Heart left ventricle (tissue), 16 donors: ENCODE data around the gene RIN2. TPM values are rescaled to one million over a fixed set of nuclear protein-coding genes. Genes with fewer than 3 reads are reported as not detected.

Source experiments
- ATAC-seq, 4 donors: fragments of 200-7000 bp; cut with Tn5 transposase; one replicate each; pipeline ENCODE4 v1.9.1; 2020 to 2022; ENCODE audit warnings: moderate library complexity in 4 of 4, mild to moderate bottlenecking in 3 of 4, moderate number of reproducible peaks in 1 of 4
- DNase-seq, 5 donors: peaks; one replicate each; pipeline ENCODE4 v3.0.0-alpha.2; 2020
- H3K27ac ChIP-seq, 12 donors: fragments of 200-600 bp; sonication (generic) in 4 of 12; one replicate each; pipeline versions ENCODE4 v1.5.0 to v1.8.0; 2016 to 2022; ENCODE audit warnings: mild to moderate bottlenecking in 2 of 12
- H3K27me3 ChIP-seq, 9 donors: fragments of 200-600 bp; sonication (generic) in 2 of 9; one replicate each; pipeline versions ENCODE4 v1.5.1 to v1.8.0; 2016 to 2022; ENCODE audit warnings: mild to moderate bottlenecking in 3 of 9
- H3K36me3 ChIP-seq, 9 donors: fragments of 200-600 bp; sonication (generic) in 2 of 9; one replicate each; pipeline versions ENCODE4 v1.5.0 to v1.8.0; 2018 to 2022; ENCODE audit warnings: mild to moderate bottlenecking in 2 of 9
- H3K4me1 ChIP-seq, 12 donors: fragments of 200-600 bp; sonication (generic) in 4 of 12; one replicate each; pipeline versions ENCODE4 v1.5.0 to v1.8.0; 2016 to 2022; ENCODE audit warnings: mild to moderate bottlenecking in 3 of 12
- H3K4me3 ChIP-seq, 12 donors: fragments of 200-600 bp; sonication (generic) in 4 of 12; one replicate each; pipeline versions ENCODE4 v1.5.0 to v1.8.0; 2017 to 2022; ENCODE audit warnings: mild to moderate bottlenecking in 9 of 12, moderate library complexity in 4 of 12
- H3K9me3 ChIP-seq, 12 donors: fragments of 200-600 bp; sonication (generic) in 4 of 12; one replicate each; pipeline versions ENCODE4 v1.5.0 to v1.8.0; 2016 to 2022; ENCODE audit warnings: mild to moderate bottlenecking in 1 of 12
- CTCF ChIP-seq, 12 donors: fragments of 200-600 bp; sonication (generic) in 4 of 12; IDR thresholded peaks; one replicate each; pipeline versions ENCODE4 v1.5.0 to v1.8.0; 2018 to 2022; ENCODE audit warnings: antibody characterized with exemption in 12 of 12, mild to moderate bottlenecking in 5 of 12
- POLR2A ChIP-seq, 2 donors: fragments of 450-650 bp; IDR thresholded peaks; one replicate each; pipeline ENCODE4 v1.6.1; 2017; ENCODE audit warnings: antibody characterized with exemption in 2 of 2, mild to moderate bottlenecking in 2 of 2, moderate library complexity in 2 of 2
- WGBS, 4 donors: extraction: QIAGEN DNeasy Blood & Tissue Kit in 2 of 4; methylation state at CpG; one replicate each; pipeline versions ENCODE4 v1.1.5 to v1.1.7; 2013 to 2018; 5-methylcytosine and 5-hydroxymethylcytosine counted together
- intact Hi-C, 10 donors: fragments of 100-400 bp; cut with DNase I; formaldehyde crosslinking; loops; one replicate each; pipeline versions ENCODE4 v1.11.1 to v1.14.2; 2022
- polyA plus RNA-seq, 2 donors: library from polyadenylated mRNA; stranded (reverse); fragments of 200-250 nt; gene quantifications; one replicate each; pipeline ENCODE4 v1.2.3, GENCODE V29; 2013
- total RNA-seq, 9 donors: library from RNA; depleted of rRNA in 2 of 9; stranded (reverse); fragments of >200 nt in 2 of 9; fragmentation: NEBNext Ultra II Directional in 3 of 9; extraction: Animal tissue kit (Norgen Biotek cat#: 25700) in 3 of 9; gene quantifications; one replicate each; pipeline versions ENCODE4 v1.1.0 to v1.2.4, GENCODE V29; 2016 to 2023
- donor health status: ischemic (EF 13 %, LVEDD 7.1; RV severe dilation, severe dysfunction).
- donor health status: healthy with polysubstance abuse.
- donor health status: DM: no; HTN: yes; CAD: no.
- donor health status: DM: no; HTN: no; CAD: no.
- donor health status: ischemic (EF 25% LVEDD 6.9; RV normal size, moderate dysfunction).
- donor health status: ischemic (EF 25% LVEDD 5.7; RV mildly dilated, moderate dysfunction).
- donor health status: healthy.
- donor health status: DM: yes; HTN: yes; CAD: no.
- donor health status: ischemic (EF 35%, LVEDD 5.7; RV mildly dilated, moderate dysfunction).
- donor health status: nonischemic (EF 11% LVEDD 7.7; RV severe dilation, severe dysfunction).
- donor health status: DM: yes; HTN: yes; CAD: no.
- donor health status: PGD.
- donor health status: ischemic (EF 29% LVEDD 5.4; RV normal size, mild dysfunction).
- donor health status: nonischemic (EF 23%, LVEDD 6.1; RV moderate dilation, normal function).

The RIN2 gene
- total and polyA plus RNA-seq, 11 donors = 15.0 to 76.5 (median 56.7) TPM

DNA sequence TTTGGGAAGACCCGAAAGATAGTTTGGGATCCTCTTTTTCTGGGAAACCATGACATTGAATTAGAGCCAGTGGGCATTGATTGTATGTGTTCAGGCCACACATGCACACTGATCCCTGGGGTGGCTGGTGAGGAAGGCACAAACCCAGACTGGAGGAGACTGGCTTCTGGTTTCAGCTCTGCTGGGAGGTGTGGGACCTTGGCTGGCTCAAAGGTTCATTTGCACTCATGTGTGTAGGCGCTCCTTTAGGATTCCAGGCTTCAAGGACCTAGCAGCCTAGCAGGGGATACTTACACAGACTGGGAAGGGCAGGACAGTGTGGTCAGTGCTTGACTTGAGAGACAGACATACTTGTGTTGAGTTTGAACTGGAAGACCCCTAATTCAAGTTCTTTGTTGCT lies 7.2 kb downstream of the RIN2 start:
- DNase-seq = no peak
- peaks cover 0 to 12% (median 0%) of the 10 kb centered on the region in 9 donors for H3K36me3 ChIP-seq
- TF ChIP-seq CTCF (IDR thresholded peaks at IDR 0.05) (no peak), POLR2A (IDR thresholded peaks at IDR 0.05) (no peak)
- intact Hi-C loops = no loop called here
- 97 to 100% (median 98%) methylated on average over 2 of the region's 2 CpGs for WGBS, 4 donors
- no peak overlapping the region for H3K27ac ChIP-seq
- no peaks in the 10 kb centered on the region for H3K9me3 ChIP-seq
- no peak for ATAC-seq
- no peaks in the 10 kb centered on the region for H3K27me3 ChIP-seq
- H3K4me3 ChIP-seq = no peak overlapping the region
- H3K4me1 ChIP-seq = peaks cover 4 to 53% (median 28%) of the 10 kb centered on the region in 12 donors

DNA sequence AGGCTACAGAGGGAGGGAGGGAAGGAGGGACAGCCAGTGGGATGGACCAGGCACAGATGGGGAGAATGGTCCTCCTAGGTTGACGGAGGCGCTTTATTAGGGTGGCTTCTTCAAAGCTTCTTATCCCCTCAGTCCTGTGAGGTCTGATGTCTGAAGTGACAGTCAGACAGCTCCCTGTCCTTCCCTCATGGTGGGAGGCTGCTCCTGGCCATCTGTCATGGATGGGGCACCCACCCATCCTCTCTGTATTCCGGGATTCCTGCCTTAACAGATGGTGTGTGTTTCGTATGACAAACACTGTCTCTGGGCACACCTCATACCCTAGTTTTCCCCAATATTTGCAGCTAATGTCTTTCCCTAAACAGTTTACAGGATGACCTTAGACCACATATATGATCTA lies 7.9 kb downstream of the RIN2 start:
- Histone ChIP-seq H3K4me3 (no peak overlapping the region), H3K4me1 (peaks cover 4 to 53% (median 22%) of the 10 kb centered on the region in 12 donors), H3K9me3 (no peaks in the 10 kb centered on the region), H3K27me3 (no peaks in the 10 kb centered on the region), H3K27ac (no peak overlapping the region), H3K36me3 (peaks cover 0 to 12% (median 0%) of the 10 kb centered on the region in 9 donors)
- TF ChIP-seq CTCF (IDR thresholded peaks at IDR 0.05) (no peak), POLR2A (IDR thresholded peaks at IDR 0.05) (no peak)
- ATAC-seq (no peak), DNase-seq (no peak)
- WGBS, 4 donors = 93 to 96% (median 94%) methylated on average over 4 of the region's 4 CpGs
- intact Hi-C loops = no loop called here

- DNase-seq = no peak
- H3K36me3 ChIP-seq = peaks cover 0 to 10% (median 0%) of the 10 kb centered on the region in 9 donors
- intact Hi-C loops = no loop called here
- H3K9me3 ChIP-seq = no peaks in the 10 kb centered on the region
- H3K4me1 ChIP-seq = peaks cover 0 to 44% (median 11%) of the 10 kb centered on the region in 12 donors
- no peak for ATAC-seq
- no peak overlapping the region for H3K27ac ChIP-seq
- no peak overlapping the region for H3K4me3 ChIP-seq
- TF ChIP-seq CTCF (IDR thresholded peaks at IDR 0.05) (no peak), POLR2A (IDR thresholded peaks at IDR 0.05) (no peak)
- no peaks in the 10 kb centered on the region for H3K27me3 ChIP-seq
- 59 to 88% (median 79%) methylated on average over 4 of the region's 4 CpGs for WGBS, 4 donors
Measured at GRCh38 chr20:19767070-19767469, 9.0 kb downstream of the RIN2 start.

DNA sequence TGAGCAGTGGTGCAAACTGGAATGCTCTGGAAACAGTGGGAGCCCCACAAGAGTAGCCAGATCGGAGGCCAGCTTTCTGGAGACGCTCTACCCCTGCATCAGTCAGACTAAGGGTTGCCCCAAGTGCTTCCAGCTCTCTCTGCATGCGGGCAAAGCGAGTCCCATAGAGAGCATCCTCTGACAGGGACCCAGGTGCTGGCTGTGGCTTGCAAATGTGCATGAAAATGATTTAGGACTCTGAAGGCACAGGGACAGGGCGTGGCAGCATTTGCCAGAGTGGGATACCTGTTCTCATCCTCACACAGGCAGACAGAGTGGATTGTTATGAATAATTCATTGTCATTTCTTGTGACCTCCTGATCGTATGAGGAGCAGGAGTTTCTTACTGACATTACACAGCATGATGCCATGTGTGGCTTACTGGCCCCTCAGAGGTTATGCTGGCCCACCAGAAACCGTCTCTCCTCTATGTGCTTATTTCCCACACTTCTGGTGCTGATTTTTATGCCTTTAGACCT lies 10.3 kb downstream of the RIN2 start:
- Histone ChIP-seq H3K4me1 (peaks cover 0 to 45% (median 14%) of the 10 kb centered on the region in 12 donors), H3K27me3 (no peaks in the 10 kb centered on the region), H3K4me3 (no peak overlapping the region), H3K27ac (no peak overlapping the region), H3K9me3 (no peaks in the 10 kb centered on the region), H3K36me3 (peaks cover 0 to 10% (median 0%) of the 10 kb centered on the region in 9 donors)
- 90 to 94% (median 93%) methylated on average over 7 of the region's 7 CpGs for WGBS, 4 donors
- no peak for DNase-seq
- ATAC-seq = no peak
- no peak for TF ChIP-seq CTCF (IDR thresholded peaks at IDR 0.05)
- no peak for TF ChIP-seq POLR2A (IDR thresholded peaks at IDR 0.05)
- intact Hi-C loops = no loop called here
